Measurements from ENCODE around the gene PRF1. TPM values are rescaled to one million over a fixed set of nuclear protein-coding genes. Genes with fewer than 3 reads are reported as not detected.

Gene PRF1
- total RNA-seq, 1 donor from 2014 or later, result 29.5 TPM

DNA sequence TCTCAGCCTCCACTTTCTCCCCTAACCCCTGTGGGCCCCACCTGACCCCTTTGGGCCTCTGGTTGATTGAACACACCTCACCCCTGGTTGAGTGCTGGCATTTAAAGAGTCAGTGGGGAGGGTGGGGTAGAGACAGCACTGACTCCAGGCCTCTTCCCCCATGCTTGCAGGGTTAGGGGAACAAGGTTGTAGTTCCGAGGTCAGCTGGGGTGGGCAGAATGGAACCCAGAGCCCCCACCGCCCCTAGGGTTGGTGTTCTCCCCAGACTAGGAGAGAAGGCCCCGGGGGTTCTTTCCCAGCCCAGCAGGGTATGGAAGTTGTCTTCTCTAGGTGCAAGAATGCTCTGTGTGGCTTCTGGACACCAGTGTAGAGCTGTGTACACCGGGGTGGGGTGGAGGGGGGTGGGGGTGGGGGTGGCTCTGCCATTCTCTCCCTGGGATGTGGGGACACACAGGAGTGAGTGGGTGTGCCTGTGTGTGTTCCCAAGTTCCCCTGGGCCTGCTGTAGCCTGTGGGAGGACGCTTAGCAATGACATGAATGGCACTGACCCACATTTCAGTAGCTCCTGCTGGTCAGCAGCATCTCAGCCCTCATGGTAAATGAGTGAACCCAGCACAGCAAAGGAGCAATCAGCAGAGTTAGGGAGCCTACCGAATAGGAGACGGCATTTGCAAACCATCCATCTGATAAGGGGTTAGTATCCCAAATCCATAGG is 33.6 kb downstream of the PRF1 start:
- ATAC-seq (no peak), DNase-seq (no peak)
- intact Hi-C loops (cut with DNase I), result no loop called here
- no peak overlapping the region for H3K27ac ChIP-seq
- TF ChIP-seq, protein P1, sequence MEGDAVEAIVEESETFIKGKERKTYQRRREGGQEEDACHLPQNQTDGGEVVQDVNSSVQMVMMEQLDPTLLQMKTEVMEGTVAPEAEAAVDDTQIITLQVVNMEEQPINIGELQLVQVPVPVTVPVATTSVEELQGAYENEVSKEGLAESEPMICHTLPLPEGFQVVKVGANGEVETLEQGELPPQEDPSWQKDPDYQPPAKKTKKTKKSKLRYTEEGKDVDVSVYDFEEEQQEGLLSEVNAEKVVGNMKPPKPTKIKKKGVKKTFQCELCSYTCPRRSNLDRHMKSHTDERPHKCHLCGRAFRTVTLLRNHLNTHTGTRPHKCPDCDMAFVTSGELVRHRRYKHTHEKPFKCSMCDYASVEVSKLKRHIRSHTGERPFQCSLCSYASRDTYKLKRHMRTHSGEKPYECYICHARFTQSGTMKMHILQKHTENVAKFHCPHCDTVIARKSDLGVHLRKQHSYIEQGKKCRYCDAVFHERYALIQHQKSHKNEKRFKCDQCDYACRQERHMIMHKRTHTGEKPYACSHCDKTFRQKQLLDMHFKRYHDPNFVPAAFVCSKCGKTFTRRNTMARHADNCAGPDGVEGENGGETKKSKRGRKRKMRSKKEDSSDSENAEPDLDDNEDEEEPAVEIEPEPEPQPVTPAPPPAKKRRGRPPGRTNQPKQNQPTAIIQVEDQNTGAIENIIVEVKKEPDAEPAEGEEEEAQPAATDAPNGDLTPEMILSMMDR (IDR thresholded peaks at IDR 0.05), result no peak
- H3K9me3 ChIP-seq, result no peaks in the 10 kb centered on the region
- H3K36me3 ChIP-seq, result peaks cover 39% of the 10 kb centered on the region
- H3K4me3 ChIP-seq, result no peak overlapping the region
- H3K27me3 ChIP-seq (ENCODE audit: low read depth), result no peaks in the 10 kb centered on the region
- no peaks in the 10 kb centered on the region for H3K4me1 ChIP-seq

GRCh38 chr10:70568113-70568512 is 34.4 kb downstream of the PRF1 start:
- H3K27me3 ChIP-seq (ENCODE audit: low read depth), result no peaks in the 10 kb centered on the region
- no peaks in the 10 kb centered on the region for H3K4me1 ChIP-seq
- DNase-seq, result no peak
- intact Hi-C loops (cut with DNase I), result no loop called here
- TF ChIP-seq, protein P1 (IDR thresholded peaks at IDR 0.05), result no peak
- no peaks in the 10 kb centered on the region for H3K9me3 ChIP-seq
- peaks cover 41% of the 10 kb centered on the region for H3K36me3 ChIP-seq
- H3K27ac ChIP-seq, result no peak overlapping the region
- no peak for ATAC-seq
- H3K4me3 ChIP-seq, result no peak overlapping the region

DNA sequence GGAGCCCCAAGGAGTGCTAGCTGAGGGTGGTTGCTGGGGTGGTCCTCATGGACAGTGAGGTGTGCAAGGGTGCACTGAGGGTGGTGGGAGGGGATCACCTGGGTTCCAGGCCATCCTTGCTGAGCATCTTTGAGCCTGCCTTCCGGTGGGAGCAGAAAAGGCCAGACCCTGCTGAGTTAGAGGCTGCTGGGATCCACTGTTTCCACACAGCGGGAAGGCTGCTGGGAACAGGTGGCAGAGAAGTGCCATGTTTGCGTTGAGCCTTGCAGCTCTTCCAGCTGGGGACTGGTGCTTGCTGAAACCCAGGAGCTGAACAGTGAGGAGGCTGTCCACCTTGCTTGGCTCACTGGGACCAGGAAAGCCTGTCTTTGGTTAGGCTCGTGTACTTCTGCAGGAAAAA is 34.9 kb downstream of the PRF1 start:
- DNase-seq (no peak), ATAC-seq (no peak)
- H3K4me3 ChIP-seq, result no peak overlapping the region
- H3K27me3 ChIP-seq (ENCODE audit: low read depth), result no peaks in the 10 kb centered on the region
- H3K27ac ChIP-seq, result no peak overlapping the region
- peaks cover 41% of the 10 kb centered on the region for H3K36me3 ChIP-seq
- no peaks in the 10 kb centered on the region for H3K9me3 ChIP-seq
- TF ChIP-seq, protein P1 (IDR thresholded peaks at IDR 0.05), result no peak
- H3K4me1 ChIP-seq, result no peaks in the 10 kb centered on the region
- intact Hi-C loops (cut with DNase I), result no loop called here

- Histone ChIP-seq H3K27me3 (ENCODE audit: low read depth) (no peaks in the 10 kb centered on the region), H3K27ac (no peak overlapping the region), H3K4me1 (peaks cover 6% of the 10 kb centered on the region), H3K36me3 (peaks cover 41% of the 10 kb centered on the region), H3K9me3 (no peaks in the 10 kb centered on the region), H3K4me3 (no peak overlapping the region)
- TF ChIP-seq, protein P1 (IDR thresholded peaks at IDR 0.05), result no peak
- intact Hi-C loops (cut with DNase I), result no loop called here
- no peak for ATAC-seq
- DNase-seq, result no peak
Observed at GRCh38 chr10:70566515-70567290, 35.8 kb downstream of the PRF1 start.

GRCh38 chr10:70565556-70566514 is 36.7 kb downstream of the PRF1 start:
- Histone ChIP-seq H3K9me3 (no peaks in the 10 kb centered on the region), H3K27me3 (ENCODE audit: low read depth) (no peaks in the 10 kb centered on the region), H3K27ac (no peak overlapping the region), H3K36me3 (peaks cover 41% of the 10 kb centered on the region), H3K4me3 (no peak overlapping the region), H3K4me1 (peaks cover 15% of the 10 kb centered on the region)
- DNase-seq, result no peak
- peak in 1 of 2 donors; percentile 7 for ATAC-seq
- TF ChIP-seq, protein P1 (IDR thresholded peaks at IDR 0.05), result no peak
- intact Hi-C loops (cut with DNase I), result no loop called here

All from lower lobe of right lung (tissue), 2 donors.